Right lobe of liver (tissue), 4 donors: ENCODE measurements around the gene TTLL4.

Experiments
- POLR2A ChIP-seq: fragments of 450-650 bp; IDR thresholded peaks from one replicate; pipeline ENCODE4 v1.6.1; 2017; ENCODE audit warnings: antibody characterized with exemption, mild to moderate bottlenecking
- TF ChIP-seq, protein P1 (sequence below), 4 donors: fragments of 200-600 bp in 3 of 4; fragments of 450-650 bp in 1 of 4; IDR thresholded peaks; one replicate each; pipeline versions ENCODE4 v1.5.1 to v1.8.0; 2016 to 2022; ENCODE audit warnings: antibody characterized with exemption in 4 of 4, mild to moderate bottlenecking in 2 of 4
- donor health status: DM: no; HTN: no; CAD: no.
- donor health status: DM: no; HTN: no; CAD: no.
- donor health status: DM: no; HTN: yes; CAD: no.

GRCh38 chr2:218781691-218782527, 71.3 kb downstream of the TTLL4 start, which contains the start of gene CYP27A1:
- TF ChIP-seq, protein P1, sequence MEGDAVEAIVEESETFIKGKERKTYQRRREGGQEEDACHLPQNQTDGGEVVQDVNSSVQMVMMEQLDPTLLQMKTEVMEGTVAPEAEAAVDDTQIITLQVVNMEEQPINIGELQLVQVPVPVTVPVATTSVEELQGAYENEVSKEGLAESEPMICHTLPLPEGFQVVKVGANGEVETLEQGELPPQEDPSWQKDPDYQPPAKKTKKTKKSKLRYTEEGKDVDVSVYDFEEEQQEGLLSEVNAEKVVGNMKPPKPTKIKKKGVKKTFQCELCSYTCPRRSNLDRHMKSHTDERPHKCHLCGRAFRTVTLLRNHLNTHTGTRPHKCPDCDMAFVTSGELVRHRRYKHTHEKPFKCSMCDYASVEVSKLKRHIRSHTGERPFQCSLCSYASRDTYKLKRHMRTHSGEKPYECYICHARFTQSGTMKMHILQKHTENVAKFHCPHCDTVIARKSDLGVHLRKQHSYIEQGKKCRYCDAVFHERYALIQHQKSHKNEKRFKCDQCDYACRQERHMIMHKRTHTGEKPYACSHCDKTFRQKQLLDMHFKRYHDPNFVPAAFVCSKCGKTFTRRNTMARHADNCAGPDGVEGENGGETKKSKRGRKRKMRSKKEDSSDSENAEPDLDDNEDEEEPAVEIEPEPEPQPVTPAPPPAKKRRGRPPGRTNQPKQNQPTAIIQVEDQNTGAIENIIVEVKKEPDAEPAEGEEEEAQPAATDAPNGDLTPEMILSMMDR (IDR thresholded peaks at IDR 0.05), result no peak
- peak; percentile 95 for TF ChIP-seq POLR2A
